Endometrium (tissue), 2 donors: ENCODE results near the gene DCAF7.

Source experiments
- FAIRE-seq: peaks from 2 replicates; lab custom pipeline; 2012; peaks lifted over from hg19 to GRCh38; lab: Jason Lieb, UNC
- donor health status: control.
- donor health status: control.

The DCAF7 gene

GRCh38 chr17:63525190-63525946, 24.9 kb upstream of the DCAF7 start:
- FAIRE-seq = no peak

- no peak for FAIRE-seq
These were observed 23.4 kb upstream of the DCAF7 start for GRCh38 chr17:63526861-63527260.

GRCh38 chr17:63528183-63528582, 22.1 kb upstream of the DCAF7 start:
- no peak for FAIRE-seq

GRCh38 chr17:63529711-63530556, 20.3 kb upstream of the DCAF7 start:
- no peak for FAIRE-seq

- FAIRE-seq = no peak
These were observed 19.7 kb upstream of the DCAF7 start for GRCh38 chr17:63530557-63531021.

- FAIRE-seq = no peak
These were observed 19.0 kb upstream of the DCAF7 start for GRCh38 chr17:63531022-63531965.

GRCh38 chr17:63533433-63534077, 16.7 kb upstream of the DCAF7 start:
- no peak for FAIRE-seq

GRCh38 chr17:63534078-63534570, 16.2 kb upstream of the DCAF7 start:
- no peak for FAIRE-seq

GRCh38 chr17:63534816-63535455, 15.3 kb upstream of the DCAF7 start:
- FAIRE-seq = no peak

GRCh38 chr17:63535640-63536039, 14.6 kb upstream of the DCAF7 start:
- FAIRE-seq = no peak

- FAIRE-seq = no peak
These were observed 13.3 kb upstream of the DCAF7 start for GRCh38 chr17:63537001-63537400.

- no peak for FAIRE-seq
These were observed 12.1 kb upstream of the DCAF7 start for GRCh38 chr17:63537991-63538692.

GRCh38 chr17:63538693-63539595, 11.3 kb upstream of the DCAF7 start:
- no peak for FAIRE-seq

- no peak for FAIRE-seq
These were observed 9.7 kb upstream of the DCAF7 start for GRCh38 chr17:63540590-63540989.

- FAIRE-seq = no peak
These were observed 8.1 kb upstream of the DCAF7 start for GRCh38 chr17:63542218-63542545.

- FAIRE-seq = no peak
These were observed 7.1 kb upstream of the DCAF7 start for GRCh38 chr17:63542942-63543821.

GRCh38 chr17:63543822-63544420, 6.4 kb upstream of the DCAF7 start:
- no peak for FAIRE-seq
